SU-DHL-6 (cell line): ENCODE data around the gene PPP2R1A.

ENCODE experiments used
- H2AFZ ChIP-seq: fragments of 200-600 bp; sonication (generic); 2 replicates; pipeline ENCODE4 v1.6.1; 2014; ENCODE audit warnings: low read depth, mild to moderate bottlenecking, moderate library complexity, mixed read lengths, antibody characterized with exemption, low read length; ENCODE audit not compliant: severe bottlenecking
- H3F3A ChIP-seq: fragments of 200-600 bp; shearing (Covaris generic); 2 replicates; pipeline ENCODE4 v1.6.0; 2016; ENCODE audit warnings: antibody characterized with exemption, mild to moderate bottlenecking; ENCODE audit not compliant: insufficient read depth
- H3K27ac ChIP-seq: fragments of 200-600 bp; sonication (generic); 2 replicates; pipeline ENCODE4 v1.5.1; 2016; ENCODE audit warnings: low read depth, mild to moderate bottlenecking, low read length, moderate library complexity, mixed read lengths
- H3K27me3 ChIP-seq: fragments of 200-600 bp; sonication (generic), shearing (Covaris generic); 2 replicates; pipeline ENCODE4 v1.6.0; 2014; ENCODE audit warnings: mild to moderate bottlenecking, low read length
- H3K36me3 ChIP-seq: fragments of 200-600 bp; sonication (generic); 2 replicates; pipeline ENCODE4 v1.6.1; 2014; ENCODE audit warnings: mild to moderate bottlenecking, low read length, mixed read lengths
- H3K4me2 ChIP-seq: fragments of 300-600, 200-600 bp; shearing (Covaris generic), sonication (generic); 2 replicates; pipeline ENCODE4 v1.6.0; 2014; ENCODE audit warnings: low read length, low read depth, mild to moderate bottlenecking; ENCODE audit not compliant: poor library complexity, severe bottlenecking
- H3K4me3 ChIP-seq: fragments of 200-600 bp; sonication (generic); 2 replicates; pipeline ENCODE4 v1.5.1; 2014; ENCODE audit warnings: antibody characterized with exemption, low read length, mild to moderate bottlenecking, mixed read lengths; ENCODE audit not compliant: insufficient read depth, poor library complexity, severe bottlenecking
- H3K79me2 ChIP-seq: fragments of 200-600 bp; sonication (generic); 2 replicates; pipeline ENCODE4 v1.6.1; 2014; ENCODE audit warnings: mild to moderate bottlenecking, low read length, moderate library complexity; ENCODE audit not compliant: insufficient read depth
- H3K9ac ChIP-seq: fragments of 200-600 bp; sonication (generic); 2 replicates; pipeline ENCODE4 v1.7.0; 2014; ENCODE audit warnings: mild to moderate bottlenecking, low read length
- H3K9me2 ChIP-seq: fragments of 200-600 bp; sonication (generic); replicated peaks from 2 replicates; pipeline ENCODE4 v1.6.1; 2014; ENCODE audit warnings: low read length; ENCODE audit not compliant: insufficient read depth
- H3K9me3 ChIP-seq: fragments of 200-600 bp; sonication (generic); 2 replicates; pipeline ENCODE4 v1.6.1; 2014; ENCODE audit warnings: low read length, mixed read lengths; ENCODE audit not compliant: insufficient read depth
- H4K20me1 ChIP-seq: fragments of 200-600 bp; sonication (generic); 2 replicates; pipeline ENCODE4 v1.6.1; 2014; ENCODE audit warnings: low read depth, mild to moderate bottlenecking, antibody characterized with exemption, low read length, moderate library complexity, mixed read lengths
- CTCF ChIP-seq: fragments of 200-600 bp; sonication (generic); IDR thresholded peaks from one replicate; pipeline ENCODE4 v1.5.1; 2017; ENCODE audit warnings: antibody characterized with exemption, mild to moderate bottlenecking, low read length, moderate library complexity; ENCODE audit not compliant: insufficient read depth, poor library complexity, severe bottlenecking
- EZH2phosphoT487 ChIP-seq: fragments of 200-600 bp; sonication (generic), shearing (Covaris generic); conservative IDR thresholded peaks from 2 replicates; pipeline ENCODE4 v1.6.1; 2018; ENCODE audit warnings: mild to moderate bottlenecking, antibody characterized with exemption, low read length, moderate library complexity, mixed read lengths

The PPP2R1A gene

GRCh38 chr19:52221831-52222375 is 32.1 kb downstream of the PPP2R1A start:
- Histone ChIP-seq H3K27me3 (no peaks in the 10 kb centered on the region), H3F3A (no peaks in the 10 kb centered on the region), H3K4me2 (no peak overlapping the region), H3K79me2 (no peaks in the 10 kb centered on the region), H4K20me1 (no peaks in the 10 kb centered on the region), H3K9ac (no peak overlapping the region), H3K9me3 (no peaks in the 10 kb centered on the region), H3K27ac (no peak overlapping the region), H3K9me2 (no peaks in the 10 kb centered on the region), H2AFZ (no peak overlapping the region), H3K36me3 (peaks cover 26% of the 10 kb centered on the region; the same call in 1 of the 2 replicates), H3K4me3 (no peak overlapping the region)
- no peak for TF ChIP-seq CTCF
- no peak for TF ChIP-seq EZH2phosphoT487

- Histone ChIP-seq H3F3A (no peaks in the 10 kb centered on the region), H3K9me2 (no peaks in the 10 kb centered on the region), H3K27me3 (no peaks in the 10 kb centered on the region), H3K9me3 (no peaks in the 10 kb centered on the region), H2AFZ (no peak overlapping the region), H3K36me3 (peaks cover 20% of the 10 kb centered on the region; the same call in 1 of the 2 replicates), H3K79me2 (no peaks in the 10 kb centered on the region), H4K20me1 (no peaks in the 10 kb centered on the region), H3K4me3 (no peak overlapping the region), H3K9ac (no peak overlapping the region), H3K27ac (no peak overlapping the region), H3K4me2 (no peak overlapping the region)
- TF ChIP-seq EZH2phosphoT487 (no peak), CTCF (no peak)
Measured at GRCh38 chr19:52224211-52224610, 34.4 kb downstream of the PPP2R1A start.

- TF ChIP-seq EZH2phosphoT487 (no peak), CTCF (no peak)
- H3K79me2 ChIP-seq: no peaks in the 10 kb centered on the region
Measured at GRCh38 chr19:52226652-52227051, 36.8 kb downstream of the PPP2R1A start.

More at GRCh38 chr19:52226652-52227051, 36.8 kb downstream of the PPP2R1A start:
- no peaks in the 10 kb centered on the region for H3F3A ChIP-seq
- H3K4me2 ChIP-seq: no peak overlapping the region
- H4K20me1 ChIP-seq: no peaks in the 10 kb centered on the region
- no peaks in the 10 kb centered on the region for H3K9me2 ChIP-seq
- no peak overlapping the region for H3K4me3 ChIP-seq
- H3K9me3 ChIP-seq: no peaks in the 10 kb centered on the region
- no peak overlapping the region for H3K9ac ChIP-seq
- H3K36me3 ChIP-seq: peaks cover 15% of the 10 kb centered on the region; the same call in 1 of the 2 replicates
- H3K27me3 ChIP-seq: no peaks in the 10 kb centered on the region
- no peak overlapping the region for H3K27ac ChIP-seq
- H2AFZ ChIP-seq: no peak overlapping the region
